GM23248 (cell line): ENCODE data around the gene TSPAN4. TPM values are rescaled to one million over a fixed set of nuclear protein-coding genes. Genes with fewer than 3 reads are reported as not detected.
A peak's percentile ranks its signal among the peaks of the same experiment; 100 is the strongest.

Source experiments
- DNase-seq: peaks from one replicate; pipeline ENCODE4 v3.0.0-alpha.2; 2015
- H2AFZ ChIP-seq: fragments of 200-600 bp; sonication (generic); 2 replicates; pipeline ENCODE4 v1.6.1; 2016; ENCODE audit warnings: antibody characterized with exemption
- H3F3A ChIP-seq: fragments of 200-600 bp; sonication (generic); 2 replicates; pipeline ENCODE4 v1.6.1; 2016; ENCODE audit warnings: mild to moderate bottlenecking, antibody characterized with exemption, mixed run types; ENCODE audit not compliant: insufficient read depth
- H3K27ac ChIP-seq: fragments of 200-600 bp; sonication (generic); 2 replicates; pipeline ENCODE4 v1.5.1; 2016; ENCODE audit warnings: mild to moderate bottlenecking
- H3K27me3 ChIP-seq: fragments of 200-600 bp; sonication (generic); replicated peaks from 2 replicates; pipeline ENCODE4 v1.6.1; 2016; ENCODE audit warnings: mild to moderate bottlenecking; ENCODE audit not compliant: insufficient read depth
- H3K36me3 ChIP-seq: fragments of 200-600 bp; sonication (generic); 2 replicates; pipeline ENCODE4 v1.6.1; 2016; ENCODE audit warnings: low read depth, mild to moderate bottlenecking
- H3K4me1 ChIP-seq: fragments of 200-600 bp; sonication (generic); 2 replicates; pipeline ENCODE4 v1.6.1; 2016; ENCODE audit warnings: mild to moderate bottlenecking; ENCODE audit not compliant: insufficient read depth
- H3K4me2 ChIP-seq: fragments of 200-600 bp; sonication (generic); one replicate; pipeline ENCODE4 v1.6.1; 2016; ENCODE audit warnings: mild to moderate bottlenecking; ENCODE audit not compliant: unreplicated experiment
- H3K4me3 ChIP-seq: fragments of 200-600 bp; sonication (generic); 2 replicates; pipeline ENCODE4 v1.5.1; 2016; ENCODE audit warnings: mild to moderate bottlenecking
- H3K79me2 ChIP-seq: fragments of 200-600 bp; sonication (generic); 2 replicates; pipeline ENCODE4 v1.6.1; 2016; ENCODE audit warnings: mild to moderate bottlenecking; ENCODE audit not compliant: insufficient read depth
- H3K9ac ChIP-seq: fragments of 200-600 bp; sonication (generic); 2 replicates; pipeline ENCODE4 v1.6.1; 2016; ENCODE audit warnings: mild to moderate bottlenecking
- H3K9me2 ChIP-seq: fragments of 200-600 bp; sonication (generic); 2 replicates; pipeline ENCODE4 v1.6.1; 2016; ENCODE audit warnings: mixed run types, mild to moderate bottlenecking, moderate library complexity; ENCODE audit not compliant: insufficient read depth
- H3K9me3 ChIP-seq: fragments of 200-600 bp; sonication (generic); one replicate; pipeline ENCODE4 v1.6.1; 2017; ENCODE audit warnings: low read depth
- H4K20me1 ChIP-seq: fragments of 200-600 bp; sonication (generic); 2 replicates; pipeline ENCODE4 v1.6.0; 2016; ENCODE audit not compliant: insufficient read depth
- EZH2 ChIP-seq: fragments of 200-600 bp; sonication (generic); IDR thresholded peaks from 2 replicates; pipeline ENCODE4 v1.6.1; 2018; ENCODE audit warnings: antibody characterized with exemption, mild to moderate bottlenecking; ENCODE audit not compliant: insufficient read depth, poor library complexity, severe bottlenecking
- EZH2phosphoT487 ChIP-seq: fragments of 200-600 bp; sonication (generic); IDR thresholded peaks from 2 replicates; pipeline ENCODE4 v1.6.1; 2018; ENCODE audit warnings: antibody characterized with exemption, moderate library complexity, mild to moderate bottlenecking, low read depth; ENCODE audit not compliant: insufficient read depth
- WGBS, 2 experiments: methylation state at CpG; one replicate each; pipeline ENCODE4 v1.1.6; 2015 to 2017; ENCODE audit warnings: low lambda C conversion rate in 2 of 2, low coverage in 1 of 2; ENCODE audit errors: missing lambda C conversion rate in 2 of 2; 5-methylcytosine and 5-hydroxymethylcytosine counted together
- in situ Hi-C: fragments of 300-500 bp; cut with MboI; formaldehyde crosslinking; loops from 2 replicates; pipeline ENCODE4 v1.15.0; 2020
- polyA plus RNA-seq: library from polyadenylated mRNA; unstranded; fragments of >200 nt; fragmentation: Nextera tagmentation; extraction: Ambion mirVana; gene quantifications from 2 replicates; pipeline ENCODE4 v1.2.1, GENCODE V29; 2016
- total RNA-seq: library from RNA; depleted of rRNA; stranded (reverse); fragments of >200 nt; shearing (Covaris generic); gene quantifications from 2 replicates; pipeline ENCODE4 v1.2.3, GENCODE V29; 2014

Gene TSPAN4
- total and polyA plus RNA-seq, 2 experiments from 2014 or later = 343 to 393 TPM

DNA sequence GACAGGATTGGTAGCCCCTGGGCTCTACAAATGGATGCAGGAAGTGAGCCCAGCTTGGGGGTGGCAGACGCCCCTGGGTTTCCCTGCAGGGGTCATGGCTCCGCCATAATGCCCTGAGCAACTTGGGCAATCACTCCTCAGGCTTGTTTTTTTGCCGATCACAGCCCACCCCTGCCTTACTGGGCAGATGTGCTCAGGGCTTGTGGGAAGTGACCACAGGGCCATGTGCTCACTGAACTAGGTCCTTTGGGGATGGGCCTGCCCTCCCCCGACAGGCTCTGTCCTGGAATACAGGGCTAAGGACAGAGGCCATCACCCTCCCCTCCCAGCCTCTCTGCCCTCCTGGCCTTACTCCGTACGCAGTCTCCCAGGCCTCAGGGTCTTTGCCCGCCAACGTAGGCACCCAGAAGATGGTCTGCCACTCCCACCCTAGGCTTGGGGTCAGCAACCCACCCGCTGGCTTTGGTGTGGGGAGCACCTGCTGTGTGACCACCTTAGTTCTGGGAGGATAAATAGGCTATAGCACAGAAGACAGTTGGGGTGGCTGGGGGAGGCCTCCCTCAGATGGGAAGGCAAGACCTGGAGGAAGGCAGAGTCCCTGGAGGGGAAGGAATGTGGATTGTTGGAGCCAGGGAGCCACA is 29.1 kb upstream of the TSPAN4 start:
- in situ Hi-C loops = no loop called here
- H2AFZ ChIP-seq = no peak overlapping the region
- peaks cover 15% of the 10 kb centered on the region for H3K4me1 ChIP-seq
- peaks cover 19% of the 10 kb centered on the region for H3K36me3 ChIP-seq
- H3K79me2 ChIP-seq = peaks cover 43% of the 10 kb centered on the region
- H4K20me1 ChIP-seq = no peaks in the 10 kb centered on the region; the same call in 1 of the 2 replicates
- 67 to 70% methylated on average over 9 of the region's 9 CpGs for WGBS, 2 experiments
- no peaks in the 10 kb centered on the region for H3K9me3 ChIP-seq
- H3K9ac ChIP-seq = no peak overlapping the region
- no peaks in the 10 kb centered on the region for H3K27me3 ChIP-seq
- TF ChIP-seq EZH2phosphoT487 = no peak
- TF ChIP-seq EZH2 = no peak
- no peak overlapping the region for H3K27ac ChIP-seq
- H3K9me2 ChIP-seq = no peaks in the 10 kb centered on the region
- peaks cover 37% of the 10 kb centered on the region for H3F3A ChIP-seq
- no peak for DNase-seq
- no peak overlapping the region for H3K4me3 ChIP-seq
- H3K4me2 ChIP-seq = no peak overlapping the region

GRCh38 chr11:815675-816432 is 26.8 kb upstream of the TSPAN4 start:
- H3K4me3 ChIP-seq = no peak overlapping the region
- TF ChIP-seq EZH2phosphoT487 = no peak
- TF ChIP-seq EZH2 = no peak
- peaks cover 42% of the 10 kb centered on the region for H3K79me2 ChIP-seq
- no peak overlapping the region for H3K9ac ChIP-seq
- H3K4me2 ChIP-seq = no peak overlapping the region
- DNase-seq = no peak
- no peaks in the 10 kb centered on the region for H3K9me2 ChIP-seq
- peaks cover 19% of the 10 kb centered on the region for H3K36me3 ChIP-seq
- no peak overlapping the region for H3K27ac ChIP-seq
- no peak overlapping the region for H2AFZ ChIP-seq
- H3K4me1 ChIP-seq = peaks cover 17% of the 10 kb centered on the region
- H3K9me3 ChIP-seq = no peaks in the 10 kb centered on the region
- H3F3A ChIP-seq = peaks cover 32% of the 10 kb centered on the region
- 80 to 83% methylated on average over 11 of the region's 11 CpGs for WGBS, 2 experiments
- H4K20me1 ChIP-seq = no peaks in the 10 kb centered on the region; the same call in 1 of the 2 replicates
- H3K27me3 ChIP-seq = no peaks in the 10 kb centered on the region
- in situ Hi-C loops = no loop called here

GRCh38 chr11:816433-816779 is 26.2 kb upstream of the TSPAN4 start:
- H3K27ac ChIP-seq = no peak overlapping the region
- H3K9me2 ChIP-seq = no peaks in the 10 kb centered on the region
- no peak overlapping the region for H3K4me2 ChIP-seq
- in situ Hi-C loops = no loop called here
- WGBS, 2 experiments = 71% methylated on average over 11 of the region's 11 CpGs
- H3K27me3 ChIP-seq = no peaks in the 10 kb centered on the region
- H3K4me3 ChIP-seq = no peak overlapping the region
- peaks cover 41% of the 10 kb centered on the region for H3K79me2 ChIP-seq
- H3K9me3 ChIP-seq = no peaks in the 10 kb centered on the region
- peaks cover 27% of the 10 kb centered on the region for H3F3A ChIP-seq
- H3K4me1 ChIP-seq = peaks cover 17% of the 10 kb centered on the region
- peaks cover 14% of the 10 kb centered on the region for H3K36me3 ChIP-seq
- DNase-seq = no peak
- H2AFZ ChIP-seq = no peak overlapping the region
- no peaks in the 10 kb centered on the region; the same call in 1 of the 2 replicates for H4K20me1 ChIP-seq
- no peak overlapping the region for H3K9ac ChIP-seq
- no peak for TF ChIP-seq EZH2
- no peak for TF ChIP-seq EZH2phosphoT487

- DNase-seq = peak; percentile 93
- 13 to 15% methylated on average over 20 of the region's 20 CpGs for WGBS, 2 experiments
- H3K36me3 ChIP-seq = no peaks in the 10 kb centered on the region
- peak within 1 kb of the TSS; percentile 92 for H3K9ac ChIP-seq
- peak within 1 kb of the TSS; percentile 61 for H2AFZ ChIP-seq
- H3K9me2 ChIP-seq = no peaks in the 10 kb centered on the region
- H3K9me3 ChIP-seq = no peaks in the 10 kb centered on the region
- peak within 1 kb of the TSS; percentile 79 for H3K4me3 ChIP-seq
- H3K27ac ChIP-seq = peak within 1 kb of the TSS; percentile 77
- peaks cover 10% of the 10 kb centered on the region; the same call in 1 of the 2 replicates for H3F3A ChIP-seq
- no peaks in the 10 kb centered on the region for H3K27me3 ChIP-seq
- no peaks in the 10 kb centered on the region for H4K20me1 ChIP-seq
- peaks cover 18% of the 10 kb centered on the region for H3K4me1 ChIP-seq
- peaks cover 39% of the 10 kb centered on the region for H3K79me2 ChIP-seq
- TF ChIP-seq EZH2 = no peak
- TF ChIP-seq EZH2phosphoT487 = no peak
- peak within 1 kb of the TSS; percentile 88 for H3K4me2 ChIP-seq
- in situ Hi-C loops = no loop called here
These were observed 24.1 kb upstream of the TSPAN4 start, which contains the start of gene PNPLA2 for GRCh38 chr11:818396-819128. TSS of gene PNPLA2 (plus strand) at chr11:818914. CDS start at chr11:819719, 805 bp downstream.
